HAP-1 (cell line): ENCODE measurements around the gene PHACTR2.
"Not testable (repeated sequence)": the region's sequence is repeated elsewhere in the genome, so short reads cannot be mapped to it uniquely, and the experiment has no call there.

Source experiments
- DNase-seq, 2 experiments: peaks; one replicate each; pipeline ENCODE4 v3.0.0-alpha.2; 2016 to 2020; ENCODE audit warnings: low spot score in 2 of 2
- H3K27me3 ChIP-seq: fragments of 250-450 bp; sonication (Bioruptor Pico); 2 replicates; pipeline ENCODE4 v1.5.1; 2020; ENCODE audit warnings: low read depth, mild to moderate bottlenecking, moderate library complexity
- H3K36me3 ChIP-seq: fragments of 250-450 bp; sonication (Bioruptor Pico); replicated peaks from 2 replicates; pipeline ENCODE4 v1.5.1; 2020; ENCODE audit warnings: mild to moderate bottlenecking
- H3K4me1 ChIP-seq: fragments of 250-450 bp; sonication (Bioruptor Pico); 2 replicates; pipeline ENCODE4 v1.5.1; 2020; ENCODE audit warnings: mild to moderate bottlenecking
- H3K4me3 ChIP-seq: fragments of 250-450 bp; sonication (Bioruptor Pico); 2 replicates; pipeline ENCODE4 v1.5.1; 2020; ENCODE audit warnings: mild to moderate bottlenecking, moderate library complexity
- H3K9me3 ChIP-seq: fragments of 250-450 bp; sonication (Bioruptor Pico); 2 replicates; pipeline ENCODE4 v1.5.1; 2020; ENCODE audit warnings: mild to moderate bottlenecking, moderate library complexity
- in situ Hi-C: fragments of 300-500 bp; cut with MboI; formaldehyde crosslinking; loops from 3 replicates; pipeline ENCODE4 v1.14.3; 2020; ENCODE audit warnings: low sequenced_read_pairs, inconsistent platforms, mixed read lengths

The PHACTR2 gene

DNA sequence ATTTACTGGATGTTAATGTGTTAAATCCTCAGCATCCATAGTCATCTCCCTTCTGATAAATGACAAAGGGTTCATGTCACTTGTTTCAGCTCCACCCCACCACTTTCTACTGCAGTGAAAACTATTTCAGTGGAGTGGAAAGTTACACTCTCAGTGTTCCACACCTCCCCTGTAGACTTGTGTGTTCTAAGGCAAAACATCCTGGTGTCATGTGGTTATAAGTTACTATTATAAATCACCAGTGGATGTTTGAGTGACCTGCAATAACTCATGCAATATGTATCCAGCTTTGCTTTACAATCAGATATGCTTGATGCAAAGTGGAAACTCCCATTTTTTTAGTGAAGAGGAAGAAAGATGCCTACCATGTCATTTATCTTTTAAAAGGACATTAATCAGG lies 83.3 kb downstream of the PHACTR2 start:
- in situ Hi-C loops: no loop called here
- Histone ChIP-seq H3K4me3 (no peak overlapping the region), H3K4me1 (no peaks in the 10 kb centered on the region), H3K27me3 (no peaks in the 10 kb centered on the region), H3K9me3 (no peaks in the 10 kb centered on the region), H3K36me3 (no peaks in the 10 kb centered on the region)
- DNase-seq: no peak

GRCh38 chr6:143762126-143762525 lies 84.4 kb downstream of the PHACTR2 start:
- in situ Hi-C loops: no loop called here
- Histone ChIP-seq H3K27me3 (no peaks in the 10 kb centered on the region), H3K4me1 (no peaks in the 10 kb centered on the region), H3K9me3 (no peaks in the 10 kb centered on the region), H3K36me3 (no peaks in the 10 kb centered on the region), H3K4me3 (no peak overlapping the region)
- no peak for DNase-seq

GRCh38 chr6:143765422-143766184 lies 87.8 kb downstream of the PHACTR2 start:
- Histone ChIP-seq H3K9me3 (no peaks in the 10 kb centered on the region), H3K27me3 (no peaks in the 10 kb centered on the region), H3K4me3 (no peak overlapping the region), H3K36me3 (no peaks in the 10 kb centered on the region), H3K4me1 (no peaks in the 10 kb centered on the region)
- in situ Hi-C loops: no loop called here
- no peak for DNase-seq

DNA sequence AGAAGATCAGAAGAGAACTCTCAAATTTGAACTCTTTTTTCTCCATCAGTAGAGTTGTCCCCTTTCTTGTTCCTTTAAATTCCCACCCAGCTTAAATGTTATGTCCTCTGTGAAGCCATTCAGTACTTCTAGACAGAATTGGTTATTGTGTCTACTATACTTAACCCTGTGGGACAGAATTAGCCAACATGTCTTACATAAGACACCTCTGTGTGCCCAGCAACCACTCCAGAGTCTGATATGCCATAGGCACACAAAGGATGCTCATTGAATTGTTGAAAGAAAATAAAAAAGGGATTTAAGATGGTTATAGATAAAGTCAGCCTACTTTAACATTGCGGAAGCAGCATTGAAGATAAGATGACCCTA lies 88.4 kb downstream of the PHACTR2 start:
- Histone ChIP-seq H3K36me3 (no peaks in the 10 kb centered on the region), H3K4me3 (no peak overlapping the region), H3K4me1 (no peaks in the 10 kb centered on the region), H3K9me3 (no peaks in the 10 kb centered on the region), H3K27me3 (no peaks in the 10 kb centered on the region)
- in situ Hi-C loops: no loop called here
- DNase-seq: no peak

DNA sequence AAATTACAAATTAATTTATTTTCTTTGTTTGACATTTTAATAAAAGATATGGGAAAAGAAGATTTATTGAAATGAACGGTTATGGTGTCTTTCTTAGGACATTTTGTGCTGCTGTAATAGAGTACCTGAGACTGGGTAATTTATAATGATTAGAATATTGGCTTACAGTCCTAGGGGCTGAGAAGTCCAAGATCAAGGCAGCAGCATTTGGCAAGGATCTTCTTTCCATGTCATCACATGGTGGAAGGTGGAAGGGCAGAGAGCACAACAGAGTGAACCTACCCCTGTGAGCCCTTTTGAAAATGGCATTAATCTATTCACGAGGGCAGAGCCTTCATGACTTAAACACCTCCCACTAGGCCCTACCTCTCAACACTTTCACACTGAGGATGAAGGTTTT lies 89.7 kb downstream of the PHACTR2 start:
- H3K9me3 ChIP-seq: no peaks in the 10 kb centered on the region
- H3K4me1 ChIP-seq: no peaks in the 10 kb centered on the region
- no peaks in the 10 kb centered on the region for H3K27me3 ChIP-seq
- H3K4me3 ChIP-seq: no peak overlapping the region
- in situ Hi-C loops: no loop called here
- no peak for DNase-seq
- H3K36me3 ChIP-seq: no peaks in the 10 kb centered on the region

DNA sequence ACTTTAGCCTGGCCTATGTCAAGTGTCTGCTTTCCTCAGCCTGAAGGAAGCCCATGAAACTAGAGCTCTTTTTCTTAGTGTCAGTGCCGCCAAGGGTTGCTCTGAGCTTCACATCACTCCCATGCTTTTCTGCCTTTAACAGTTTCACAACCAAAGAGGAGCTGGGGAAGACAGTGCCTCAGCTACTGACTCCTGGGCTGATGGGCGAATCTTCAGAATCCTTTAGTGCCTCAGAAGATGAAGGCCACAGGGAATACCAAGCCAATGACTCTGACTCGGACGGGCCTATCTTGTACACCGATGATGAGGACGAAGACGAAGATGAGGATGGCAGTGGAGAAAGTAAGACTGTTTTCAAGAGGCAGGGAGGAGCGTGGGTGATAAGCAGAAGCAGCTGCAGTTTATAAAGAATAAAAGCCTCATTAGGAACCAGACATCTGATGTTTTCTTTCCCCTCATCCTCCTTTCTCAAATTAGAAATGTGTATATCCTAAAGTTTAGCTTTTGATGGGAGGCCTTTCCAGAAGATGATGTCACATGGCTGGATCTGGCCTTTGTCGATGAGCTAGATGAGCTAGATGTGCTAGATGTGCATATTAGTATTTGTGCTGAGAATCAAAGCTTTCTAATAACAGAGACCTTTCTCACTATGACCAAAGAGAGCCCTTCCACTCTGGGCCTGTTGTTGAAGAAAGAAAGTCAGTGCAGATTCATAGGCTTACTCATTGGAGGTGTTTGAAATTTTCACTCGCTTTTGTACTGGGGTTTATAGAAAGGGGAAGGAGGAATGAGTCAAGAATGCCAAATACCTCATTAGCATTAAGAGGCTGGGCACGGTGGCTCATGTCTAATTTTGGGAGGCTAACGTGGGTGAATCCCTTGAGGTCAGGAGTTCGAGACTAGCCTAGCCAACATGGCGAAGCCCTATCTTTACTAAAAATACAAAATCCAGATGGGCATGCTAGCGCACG lies 94.6 kb downstream of the PHACTR2 start:
- no peak overlapping the region for H3K4me3 ChIP-seq
- in situ Hi-C loops: no loop called here
- H3K27me3 ChIP-seq: no peaks in the 10 kb centered on the region
- no peaks in the 10 kb centered on the region for H3K4me1 ChIP-seq
- no peaks in the 10 kb centered on the region for H3K9me3 ChIP-seq
- no peak for DNase-seq
- no peaks in the 10 kb centered on the region for H3K36me3 ChIP-seq

GRCh38 chr6:143773506-143774150 lies 95.9 kb downstream of the PHACTR2 start:
- H3K27me3 ChIP-seq: no peaks in the 10 kb centered on the region
- no peaks in the 10 kb centered on the region for H3K4me1 ChIP-seq
- no peak for DNase-seq
- no peaks in the 10 kb centered on the region for H3K36me3 ChIP-seq
- no peak overlapping the region for H3K4me3 ChIP-seq
- in situ Hi-C loops: no loop called here
- H3K9me3 ChIP-seq: no peaks in the 10 kb centered on the region

- no peaks in the 10 kb centered on the region for H3K36me3 ChIP-seq
- no peak overlapping the region for H3K4me3 ChIP-seq
- H3K9me3 ChIP-seq: no peaks in the 10 kb centered on the region
- in situ Hi-C loops: no loop called here
- no peak for DNase-seq
- H3K27me3 ChIP-seq: no peaks in the 10 kb centered on the region
- no peaks in the 10 kb centered on the region for H3K4me1 ChIP-seq
Measured at GRCh38 chr6:143774347-143774746, 96.6 kb downstream of the PHACTR2 start.

- Histone ChIP-seq H3K4me1 (no peaks in the 10 kb centered on the region), H3K27me3 (no peaks in the 10 kb centered on the region), H3K9me3 (no peaks in the 10 kb centered on the region), H3K36me3 (no peaks in the 10 kb centered on the region), H3K4me3 (no peak overlapping the region)
- DNase-seq: no peak
- in situ Hi-C loops: no loop called here
Measured at GRCh38 chr6:143775336-143775735, 97.6 kb downstream of the PHACTR2 start.

GRCh38 chr6:143778926-143779325 lies 101.2 kb downstream of the PHACTR2 start:
- Histone ChIP-seq H3K4me3 (no peak overlapping the region), H3K27me3 (no peaks in the 10 kb centered on the region), H3K4me1 (no peaks in the 10 kb centered on the region), H3K36me3 (no peaks in the 10 kb centered on the region), H3K9me3 (no peaks in the 10 kb centered on the region)
- DNase-seq: no peak
- in situ Hi-C loops: no loop called here

- in situ Hi-C loops: no loop called here
- H3K4me1 ChIP-seq: no peaks in the 10 kb centered on the region
- H3K4me3 ChIP-seq: no peak overlapping the region
- H3K36me3 ChIP-seq: no peaks in the 10 kb centered on the region
- no peak for DNase-seq
- peaks cover 4% of the 10 kb centered on the region; the same call in 1 of the 2 replicates for H3K9me3 ChIP-seq
- H3K27me3 ChIP-seq: no peaks in the 10 kb centered on the region
Measured at GRCh38 chr6:143782481-143782880, 104.7 kb downstream of the PHACTR2 start.

DNA sequence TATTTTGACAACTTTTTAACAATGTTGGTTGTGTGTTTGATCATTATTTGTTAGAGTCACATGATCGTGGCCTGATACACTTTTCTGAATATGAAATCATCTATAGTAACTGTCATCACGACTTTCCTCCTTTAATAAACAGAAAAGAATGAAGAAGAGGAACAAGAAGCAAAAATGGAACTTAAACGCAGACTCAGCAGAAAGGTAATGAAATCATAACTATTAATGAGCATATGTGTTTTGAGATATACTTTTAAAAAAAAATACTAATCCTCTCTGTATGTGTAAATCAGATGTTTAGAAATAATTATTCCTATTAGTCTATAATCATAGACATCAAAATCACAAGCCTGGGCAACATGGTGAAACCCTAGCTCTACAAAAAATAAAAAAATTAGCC lies 105.3 kb downstream of the PHACTR2 start:
- H3K4me3 ChIP-seq: no peak overlapping the region
- no peaks in the 10 kb centered on the region for H3K4me1 ChIP-seq
- H3K9me3 ChIP-seq: peaks cover 4% of the 10 kb centered on the region; the same call in 1 of the 2 replicates
- no peaks in the 10 kb centered on the region for H3K36me3 ChIP-seq
- in situ Hi-C loops: no loop called here
- no peak for DNase-seq
- H3K27me3 ChIP-seq: no peaks in the 10 kb centered on the region

DNA sequence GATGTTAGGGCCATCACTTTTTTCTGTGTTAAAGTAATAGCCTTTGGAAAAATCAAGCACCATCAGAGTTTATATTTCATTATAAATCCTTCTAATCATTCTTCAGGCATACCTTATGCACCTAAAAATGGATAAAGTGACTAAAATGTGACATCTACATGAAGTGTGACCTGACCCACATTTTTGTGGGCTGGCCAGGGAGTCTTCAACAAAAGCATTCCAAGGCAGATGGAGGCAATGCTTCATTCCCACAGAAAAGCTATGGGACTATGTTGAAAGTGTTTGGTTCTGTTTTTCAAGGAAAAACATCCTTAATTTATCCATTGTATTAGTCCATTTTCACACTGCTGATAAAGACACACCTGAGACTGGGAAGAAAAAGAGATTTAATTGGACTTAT lies 106.6 kb downstream of the PHACTR2 start:
- Histone ChIP-seq H3K9me3 (peaks cover 4% of the 10 kb centered on the region; the same call in 1 of the 2 replicates), H3K4me3 (no peak overlapping the region), H3K36me3 (no peaks in the 10 kb centered on the region), H3K4me1 (no peaks in the 10 kb centered on the region), H3K27me3 (no peaks in the 10 kb centered on the region)
- in situ Hi-C loops: no loop called here
- DNase-seq: no peak

GRCh38 chr6:143786371-143786770 lies 108.6 kb downstream of the PHACTR2 start:
- H3K4me3 ChIP-seq, H3K9me3 ChIP-seq, H3K4me1 ChIP-seq, DNase-seq, H3K36me3 ChIP-seq, H3K27me3 ChIP-seq, in situ Hi-C loops: not testable (repeated sequence)
